Panc1 (cell line): ENCODE results near the gene KRTAP15-1. TPM values are rescaled to one million over a fixed set of nuclear protein-coding genes. Genes with fewer than 3 reads are reported as not detected.

Source experiments
- ATAC-seq: fragments of 200-7000 bp; cut with Tn5 transposase; 2 replicates; pipeline ENCODE4 v1.9.1; 2020; ENCODE audit warnings: mild to moderate bottlenecking, moderate library complexity
- BruUV-seq: library from RNA; stranded (reverse); fragments of 400-500 nt; replicated peaks from 2 replicates; lab custom pipeline; 2021; lab: Mats Ljungman, UMichigan
- CTCF ChIA-PET: fragments of 300-600 bp; sonication (Branson Sonifier 250); formaldehyde crosslinking; loops from one replicate; lab custom pipeline; 2022; ENCODE audit warnings: antibody characterized with exemption; lab: Charles Lee
- POLR2A ChIA-PET: fragments of 300-600 bp; sonication (Branson Sonifier 250); formaldehyde crosslinking; loops from one replicate; lab custom pipeline; 2022; ENCODE audit warnings: antibody characterized with exemption; lab: Charles Lee
- DNase-seq: peaks from one replicate; pipeline ENCODE4 v3.0.0-alpha.2; 2010; ENCODE audit warnings: low read depth, low spot score
- H3K27ac ChIP-seq: 2 replicates; pipeline ENCODE4 v1.5.1; 2011; ENCODE audit warnings: mild to moderate bottlenecking, low read length, inconsistent platforms
- H3K27me3 ChIP-seq: fragments of 200-500 bp; sonication (Bioruptor generic); 2 replicates; pipeline ENCODE4 v1.6.0; 2014; ENCODE audit warnings: low read length, inconsistent platforms; ENCODE audit not compliant: control insufficient read depth, insufficient read depth
- H3K36me3 ChIP-seq: fragments of 200-500 bp; sonication (Bioruptor generic); 2 replicates; pipeline ENCODE4 v1.5.1; 2014; ENCODE audit warnings: inconsistent platforms, mild to moderate bottlenecking, low read length, moderate library complexity; ENCODE audit not compliant: control insufficient read depth, insufficient read depth
- H3K4me1 ChIP-seq: 2 replicates; pipeline ENCODE4 v1.5.1; 2011; ENCODE audit warnings: inconsistent platforms, mild to moderate bottlenecking, low read length, moderate library complexity; ENCODE audit not compliant: control insufficient read depth, insufficient read depth
- H3K4me3 ChIP-seq, 2 experiments: 2 replicates each; pipeline ENCODE4 v1.5.1; 2011 to 2012; ENCODE audit warnings: low read depth in 2 of 2, low read length in 2 of 2, mild to moderate bottlenecking in 2 of 2, inconsistent platforms in 1 of 2, moderate library complexity in 1 of 2
- H3K9me3 ChIP-seq: fragments of 200-500 bp; sonication (Bioruptor generic); 2 replicates; pipeline ENCODE4 v1.5.1; 2014; ENCODE audit warnings: low read depth, mild to moderate bottlenecking, inconsistent platforms, low read length, moderate library complexity; ENCODE audit not compliant: control insufficient read depth, insufficient read depth
- CTCF ChIP-seq: fragments of 450-650 bp; IDR thresholded peaks from 2 replicates; pipeline ENCODE4 v1.5.1; 2017; ENCODE audit warnings: mild to moderate bottlenecking
- POLR2AphosphoS5 ChIP-seq: IDR thresholded peaks from 2 replicates; pipeline ENCODE4 v1.6.1; 2012; ENCODE audit warnings: mild to moderate bottlenecking, low read depth, low read length, moderate library complexity
- REST ChIP-seq, 2 experiments: IDR thresholded peaks; 2 replicates each; pipeline ENCODE4 v1.6.1; 2011 to 2012; ENCODE audit warnings: low read depth in 2 of 2, control low read depth in 1 of 2, low read length in 1 of 2, mild to moderate bottlenecking in 1 of 2, moderate library complexity in 1 of 2; ENCODE audit not compliant: insufficient read depth in 1 of 2
- SIN3A ChIP-seq: IDR thresholded peaks from 2 replicates; pipeline ENCODE4 v1.6.1; 2012; ENCODE audit warnings: low read depth, mild to moderate bottlenecking, low read length, moderate library complexity, borderline replicate concordance; ENCODE audit not compliant: insufficient read depth
- TCF7L2 ChIP-seq: IDR thresholded peaks from 2 replicates; pipeline ENCODE4 v1.6.1; 2011; ENCODE audit warnings: mild to moderate bottlenecking, low read depth, low read length, inconsistent platforms
- in situ Hi-C: cut with HindIII; loops from 2 replicates; pipeline ENCODE4 v1.10.0; 2016; ENCODE audit warnings: low sequenced_read_pairs, low pct_unique_long_range_greater_than_20kb
- intact Hi-C: fragments of 100-400 bp; cut with micrococcal nuclease; formaldehyde crosslinking; loops from one replicate; pipeline ENCODE4 v1.10.0; 2022; ENCODE audit not compliant: unreplicated experiment
- total RNA-seq: library from RNA; stranded (reverse); gene quantifications from one replicate; pipeline ENCODE4 v1.2.1, GENCODE V29; 2021; ENCODE audit not compliant: unreplicated experiment

Gene KRTAP15-1
- total RNA-seq, 1 experiment from 2014 or later = not detected

- no peaks in the 10 kb centered on the region for H3K36me3 ChIP-seq
- no peak for DNase-seq
- in situ Hi-C loops = no loop called here
- no peaks in the 10 kb centered on the region for H3K4me1 ChIP-seq
- no peaks in the 10 kb centered on the region for H3K27me3 ChIP-seq
- ATAC-seq = no peak
- no peak overlapping the region for H3K4me3 ChIP-seq
- ChIA-PET CTCF (no interaction called here), POLR2A (no interaction called here)
- intact Hi-C loops = no loop called here
- no peak overlapping the region for H3K27ac ChIP-seq
- BruUV-seq = no TSS peak
- no peaks in the 10 kb centered on the region for H3K9me3 ChIP-seq
- TF ChIP-seq CTCF (no peak), SIN3A (no peak), TCF7L2 (no peak), POLR2AphosphoS5 (no peak), REST (IDR thresholded peaks at IDR 0.05; ENCODE audit: insufficient read depth in 1 of 2, low read depth in 2 of 2, low read length in 1 of 2) (no peak)
Measured at GRCh38 chr21:30482130-30482529, 42.1 kb downstream of the KRTAP15-1 start.

GRCh38 chr21:30486180-30486579 lies 46.1 kb downstream of the KRTAP15-1 start:
- no peak overlapping the region for H3K4me3 ChIP-seq
- no peaks in the 10 kb centered on the region for H3K27me3 ChIP-seq
- ChIA-PET CTCF (no interaction called here), POLR2A (no interaction called here)
- H3K4me1 ChIP-seq = no peaks in the 10 kb centered on the region
- intact Hi-C loops (no loop called here), in situ Hi-C loops (no loop called here)
- H3K36me3 ChIP-seq = no peaks in the 10 kb centered on the region
- TF ChIP-seq TCF7L2 (no peak), REST (IDR thresholded peaks at IDR 0.05; ENCODE audit: insufficient read depth in 1 of 2, low read depth in 2 of 2, low read length in 1 of 2) (no peak), CTCF (no peak), POLR2AphosphoS5 (no peak), SIN3A (no peak)
- no peak for DNase-seq
- H3K9me3 ChIP-seq = no peaks in the 10 kb centered on the region
- H3K27ac ChIP-seq = no peak overlapping the region
- ATAC-seq = no peak
- no TSS peak for BruUV-seq
